ENCODE data around the gene COL4A2.

DNA sequence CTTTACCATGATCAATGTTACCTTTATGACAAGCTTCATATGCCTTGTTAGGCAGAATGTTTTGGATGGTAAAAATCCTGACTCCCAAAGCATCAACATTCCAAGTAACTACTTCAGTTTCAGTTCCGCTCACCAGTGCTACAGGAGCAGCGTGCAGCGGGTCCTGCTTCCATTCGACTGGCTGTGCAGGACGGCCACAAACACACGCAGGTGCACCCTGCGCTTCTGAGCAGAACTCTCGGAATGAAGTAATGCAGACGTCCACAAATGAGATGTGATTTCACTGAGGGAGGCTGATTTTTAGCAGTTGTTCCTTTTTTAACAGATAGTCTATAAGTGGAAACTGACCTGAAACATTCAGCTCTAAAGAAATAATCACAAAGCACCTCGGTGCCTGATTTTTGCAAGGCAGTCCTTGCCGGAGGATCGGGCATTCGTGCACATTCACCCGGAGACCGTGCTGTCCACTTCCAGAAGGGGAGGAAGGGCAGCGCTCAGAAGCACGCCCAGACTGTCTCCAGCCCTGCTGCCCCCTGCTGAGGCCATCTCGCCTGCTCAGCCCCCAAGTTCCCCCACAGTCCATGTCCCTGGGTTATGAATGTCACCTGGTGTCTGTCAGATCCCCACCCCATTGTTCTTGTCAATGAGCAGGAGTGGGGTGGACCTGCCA lies 168.6 kb downstream of the COL4A2 start:
- TF ChIP-seq, protein P1, sequence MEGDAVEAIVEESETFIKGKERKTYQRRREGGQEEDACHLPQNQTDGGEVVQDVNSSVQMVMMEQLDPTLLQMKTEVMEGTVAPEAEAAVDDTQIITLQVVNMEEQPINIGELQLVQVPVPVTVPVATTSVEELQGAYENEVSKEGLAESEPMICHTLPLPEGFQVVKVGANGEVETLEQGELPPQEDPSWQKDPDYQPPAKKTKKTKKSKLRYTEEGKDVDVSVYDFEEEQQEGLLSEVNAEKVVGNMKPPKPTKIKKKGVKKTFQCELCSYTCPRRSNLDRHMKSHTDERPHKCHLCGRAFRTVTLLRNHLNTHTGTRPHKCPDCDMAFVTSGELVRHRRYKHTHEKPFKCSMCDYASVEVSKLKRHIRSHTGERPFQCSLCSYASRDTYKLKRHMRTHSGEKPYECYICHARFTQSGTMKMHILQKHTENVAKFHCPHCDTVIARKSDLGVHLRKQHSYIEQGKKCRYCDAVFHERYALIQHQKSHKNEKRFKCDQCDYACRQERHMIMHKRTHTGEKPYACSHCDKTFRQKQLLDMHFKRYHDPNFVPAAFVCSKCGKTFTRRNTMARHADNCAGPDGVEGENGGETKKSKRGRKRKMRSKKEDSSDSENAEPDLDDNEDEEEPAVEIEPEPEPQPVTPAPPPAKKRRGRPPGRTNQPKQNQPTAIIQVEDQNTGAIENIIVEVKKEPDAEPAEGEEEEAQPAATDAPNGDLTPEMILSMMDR (IDR thresholded peaks at IDR 0.05): no peak
- TF ChIP-seq POLR2A (IDR thresholded peaks at IDR 0.05): no peak

Measured in right lobe of liver (tissue), 4 donors.